GM18499 (cell line): Measurements from ENCODE around the gene TCHH.
"Not testable (repeated sequence)": the region's sequence is repeated elsewhere in the genome, so short reads cannot be mapped to it uniquely, and the experiment has no call there.

ENCODE experiments used
- ATAC-seq: cut with Tn5 transposase; IDR thresholded peaks from one replicate; pipeline ENCODE4 v1.9.1; 2021; ENCODE audit warnings: moderate number of reproducible peaks; ENCODE audit not compliant: insufficient read depth, unreplicated experiment

Gene TCHH

GRCh38 chr1:152115344-152115743 lies at the start of gene TCHH:
TCHH (minus strand) TSS chr1:152115444; CDS start chr1:152114080, 1,364 bp downstream.
- no peak for ATAC-seq

- ATAC-seq, result no peak
Observed at GRCh38 chr1:152164517-152165136, 49.4 kb upstream of the TCHH start.

- ATAC-seq, result no peak
Observed at GRCh38 chr1:152162792-152163463, 47.7 kb upstream of the TCHH start.

GRCh38 chr1:152160576-152160975 lies 45.3 kb upstream of the TCHH start:
- ATAC-seq, result no peak

GRCh38 chr1:152159144-152159543 lies 43.9 kb upstream of the TCHH start, which contains the start of gene RPTN:
RPTN (minus strand) TSS chr1:152159228; CDS start chr1:152157889, 1,339 bp downstream.
- no peak for ATAC-seq

GRCh38 chr1:152153996-152154395 lies 38.8 kb upstream of the TCHH start:
- ATAC-seq, result no peak

GRCh38 chr1:152151646-152152045 lies 36.4 kb upstream of the TCHH start:
- no peak for ATAC-seq

GRCh38 chr1:152148981-152149380 lies 33.7 kb upstream of the TCHH start:
- ATAC-seq, result no peak

- no peak for ATAC-seq
Observed at GRCh38 chr1:152148051-152148450, 32.8 kb upstream of the TCHH start.

GRCh38 chr1:152145769-152146168 lies 30.5 kb upstream of the TCHH start:
- ATAC-seq, result no peak

- not testable (repeated sequence) for ATAC-seq
Observed at GRCh38 chr1:152144674-152145183, 29.5 kb upstream of the TCHH start.

- ATAC-seq, result peak; percentile 65
Observed at GRCh38 chr1:152143150-152143887, 28.1 kb upstream of the TCHH start.

GRCh38 chr1:152141971-152142584 lies 26.8 kb upstream of the TCHH start:
- ATAC-seq, result no peak

- no peak for ATAC-seq
Observed at GRCh38 chr1:152137215-152137614, 22.0 kb upstream of the TCHH start.

- ATAC-seq, result no peak
Observed at GRCh38 chr1:152130186-152130585, 14.9 kb upstream of the TCHH start.

- ATAC-seq, result no peak
Observed at GRCh38 chr1:152127673-152128072, 12.4 kb upstream of the TCHH start.

GRCh38 chr1:152125834-152126443 lies 10.7 kb upstream of the TCHH start:
- ATAC-seq, result no peak

- no peak for ATAC-seq
Observed at GRCh38 chr1:152118915-152119314, 3.7 kb upstream of the TCHH start.

- ATAC-seq, result no peak
Observed at GRCh38 chr1:152112885-152113432, 2.3 kb downstream of the TCHH start.
